Small intestine (tissue), 7 donors: ENCODE results near the gene PDE6B. TPM values are rescaled to one million over a fixed set of nuclear protein-coding genes. Genes with fewer than 3 reads are reported as not detected.

Source experiments
- DNase-seq, 2 donors: peaks; one replicate each; pipeline versions ENCODE4 v3.0.0 to v3.0.0-alpha.2; 2013
- FAIRE-seq: peaks from 2 replicates; lab custom pipeline; 2012; peaks lifted over from hg19 to GRCh38; lab: Jason Lieb, UNC
- H3K27ac ChIP-seq, 3 donors: one replicate each; pipeline ENCODE4 v1.5.1; 2013; ENCODE audit warnings: low read length in 2 of 3, mild to moderate bottlenecking in 2 of 3, control low read depth in 1 of 3, inconsistent platforms in 1 of 3, low read depth in 1 of 3, moderate library complexity in 1 of 3
- H3K27me3 ChIP-seq, 3 donors: one replicate each; pipeline ENCODE4 v1.6.1; 2013; ENCODE audit warnings: low read length in 3 of 3, inconsistent platforms in 1 of 3; ENCODE audit not compliant: control insufficient read depth in 3 of 3, insufficient read depth in 3 of 3
- H3K36me3 ChIP-seq, 3 donors: one replicate each; pipeline ENCODE4 v1.6.1; 2013; ENCODE audit warnings: low read length in 3 of 3, inconsistent platforms in 1 of 3, low read depth in 1 of 3, mild to moderate bottlenecking in 1 of 3, moderate library complexity in 1 of 3; ENCODE audit not compliant: control insufficient read depth in 3 of 3, insufficient read depth in 2 of 3
- H3K4me1 ChIP-seq, 3 donors: one replicate each; pipeline ENCODE4 v1.6.1; 2013; ENCODE audit warnings: low read length in 2 of 3, inconsistent platforms in 1 of 3, low read depth in 1 of 3, mild to moderate bottlenecking in 1 of 3, moderate library complexity in 1 of 3; ENCODE audit not compliant: control insufficient read depth in 3 of 3, insufficient read depth in 2 of 3
- H3K4me3 ChIP-seq, 3 donors: one replicate each; pipeline ENCODE4 v1.5.1; 2013; ENCODE audit warnings: low read length in 3 of 3, control low read depth in 1 of 3, inconsistent platforms in 1 of 3, low read depth in 1 of 3, mild to moderate bottlenecking in 1 of 3, moderate library complexity in 1 of 3
- H3K9me3 ChIP-seq, 2 donors: one replicate each; pipeline ENCODE4 v1.6.1; 2013; ENCODE audit warnings: low read depth in 1 of 2, low read length in 1 of 2; ENCODE audit not compliant: control insufficient read depth in 2 of 2, insufficient read depth in 1 of 2
- WGBS, 3 donors: extraction: QIAGEN DNeasy Blood & Tissue Kit; methylation state at CpG; one replicate each; pipeline ENCODE4 v1.1.7; 2013; 5-methylcytosine and 5-hydroxymethylcytosine counted together
- polyA plus RNA-seq, 4 donors: library from polyadenylated mRNA; stranded (reverse) in 3 of 4; unstranded in 1 of 4; fragments of 200-250 nt in 3 of 4; fragments of 120-200 nt in 1 of 4; gene quantifications; one replicate each; pipeline versions ENCODE4 v1.2.1 to v1.2.3, GENCODE V29; 2013
- donor health status: healthy with polysubstance abuse.
- donor health status: control.
- donor health status: control.
- donor health status: Bipolar disorder and iron deficiency.
- donor health status: healthy.

PDE6B gene
- polyA plus RNA-seq, 4 donors: 1.8 to 35.2 TPM; not detected in 2

GRCh38 chr4:718460-718859 lies 93.1 kb downstream of the PDE6B start:
- peaks cover 0 to 43% (median 0%) of the 10 kb centered on the region in 3 donors for H3K36me3 ChIP-seq
- DNase-seq (no peak), FAIRE-seq (no peak)
- 85 to 93% (median 93%) methylated on average over 8 of the region's 8 CpGs for WGBS, 3 donors
- H3K27ac ChIP-seq: no peak overlapping the region
- no peaks in the 10 kb centered on the region for H3K27me3 ChIP-seq
- H3K4me3 ChIP-seq: no peak overlapping the region
- no peaks in the 10 kb centered on the region for H3K9me3 ChIP-seq
- peaks cover 0 to under 1% (median 0%) of the 10 kb centered on the region in 3 donors for H3K4me1 ChIP-seq

Other genes starting within 250 kb of the PDE6B start
- 10 to 100 TPM in 1 of 4 donors, 1 to 10 TPM in 3; 6.5 to 36.8 (median 8.7) TPM for gene ZNF721, start 126.4 kb upstream of the PDE6B start, polyA plus RNA-seq
- 10 to 100 TPM; 26.3 to 50.0 (median 39.1) TPM for gene PIGG, start 126.4 kb upstream of the PDE6B start, polyA plus RNA-seq
- gene TMEM271, start 49.3 kb upstream of the PDE6B start, polyA plus RNA-seq: under 1 TPM in 2 of 4 donors, not detected in 2; 0.04 to 0.22 TPM
- 1,000 to 10,000 TPM in 1 of 4 donors, 100 to 1,000 TPM in 3; 447 to 1,305 (median 893) TPM for gene ATP5ME, start 48.7 kb downstream of the PDE6B start, polyA plus RNA-seq
- gene MYL5, start 49.0 kb downstream of the PDE6B start, polyA plus RNA-seq: 100 to 1,000 TPM in 2 of 4 donors, 10 to 100 TPM in 2; 36.1 to 316 (median 159) TPM
- gene SLC49A3, start 63.6 kb downstream of the PDE6B start, polyA plus RNA-seq: 1 to 10 TPM; 3.4 to 7.8 (median 4.6) TPM
- 10 to 100 TPM; 27.3 to 71.6 (median 55.3) TPM for gene PCGF3, start 80.3 kb downstream of the PDE6B start, polyA plus RNA-seq
- 1 to 10 TPM in 2 of 4 donors, not detected in 2; 1.4 to 2.6 TPM for gene CPLX1, start 200.6 kb downstream of the PDE6B start, polyA plus RNA-seq